IMR-90 (cell line): ENCODE data around the gene PDE4A. TPM values are rescaled to one million over a fixed set of nuclear protein-coding genes. Genes with fewer than 3 reads are reported as not detected.
A peak's percentile ranks its signal among the peaks of the same experiment; 100 is the strongest.

Experiments used
- ATAC-seq: fragments of 200-7000 bp; cut with Tn5 transposase; 2 replicates; pipeline ENCODE4 v1.9.1; 2020; ENCODE audit warnings: low read depth, mild to moderate bottlenecking, moderate library complexity
- BruUV-seq: library from RNA; stranded (reverse); fragments of 400-500 nt; replicated peaks from 2 replicates; lab custom pipeline; 2021; lab: Mats Ljungman, UMichigan
- CTCF ChIA-PET: fragments of 300-600 bp; formaldehyde crosslinking; extraction: SDS; loops from one replicate; lab custom pipeline; 2021; ENCODE audit warnings: antibody characterized with exemption; lab: Yijun Ruan, JAX
- POLR2A ChIA-PET: fragments of 300-600 bp; sonication (Branson Sonifier 250); formaldehyde crosslinking; loops from one replicate; lab custom pipeline; 2022; ENCODE audit warnings: antibody characterized with exemption; ENCODE audit not compliant: unreplicated experiment; lab: Charles Lee
- DNase-seq: peaks from one replicate; pipeline ENCODE4 v3.0.0; 2013
- H2AFZ ChIP-seq: replicated peaks from 2 replicates; pipeline ENCODE3; 2013; ENCODE audit warnings: low read length, mild to moderate bottlenecking; ENCODE audit not compliant: poor library complexity
- H2AK5ac ChIP-seq: 2 replicates; pipeline ENCODE4 v1.6.1; 2013; ENCODE audit warnings: low read depth, low read length, inconsistent platforms
- H2AK9ac ChIP-seq: replicated peaks from 2 replicates; pipeline ENCODE3; 2013; ENCODE audit warnings: mild to moderate bottlenecking, low read depth, low read length, moderate library complexity; ENCODE audit not compliant: poor library complexity
- H2BK120ac ChIP-seq: 2 replicates; pipeline ENCODE4 v1.6.1; 2013; ENCODE audit warnings: low read depth, low read length, inconsistent platforms
- H2BK15ac ChIP-seq: 3 replicates; pipeline ENCODE4 v1.6.1; 2013; ENCODE audit warnings: low read depth, low read length, inconsistent platforms
- H2BK20ac ChIP-seq: 2 replicates; pipeline ENCODE4 v1.6.1; 2013; ENCODE audit warnings: low read depth, mild to moderate bottlenecking, inconsistent platforms, low read length, moderate library complexity
- H2BK5ac ChIP-seq: 2 replicates; pipeline ENCODE4 v1.6.1; 2013; ENCODE audit warnings: mild to moderate bottlenecking, low read depth, low read length, inconsistent platforms; ENCODE audit not compliant: poor library complexity, severe bottlenecking
- H3K14ac ChIP-seq: replicated peaks from 2 replicates; pipeline ENCODE4 v1.6.1; 2013; ENCODE audit warnings: low read depth, low read length, inconsistent platforms
- H3K18ac ChIP-seq: 2 replicates; pipeline ENCODE4 v1.6.1; 2013; ENCODE audit warnings: low read depth, low read length, control low read depth
- H3K23ac ChIP-seq: 2 replicates; pipeline ENCODE4 v1.6.1; 2013; ENCODE audit warnings: low read depth, low read length, inconsistent platforms
- H3K27ac ChIP-seq: 2 replicates; pipeline ENCODE4 v1.5.1; 2013; ENCODE audit warnings: mild to moderate bottlenecking, control low read depth, low read length; ENCODE audit not compliant: insufficient read depth
- H3K27me3 ChIP-seq: 2 replicates; pipeline ENCODE4 v1.6.1; 2013; ENCODE audit warnings: low read length; ENCODE audit not compliant: control insufficient read depth, insufficient read depth
- H3K36me3 ChIP-seq: 2 replicates; pipeline ENCODE4 v1.6.1; 2013; ENCODE audit warnings: low read length, mixed read lengths; ENCODE audit not compliant: control insufficient read depth, insufficient read depth
- H3K4ac ChIP-seq: 2 replicates; pipeline ENCODE4 v1.6.1; 2013; ENCODE audit warnings: low read depth, low read length, inconsistent platforms
- H3K4me1 ChIP-seq: 2 replicates; pipeline ENCODE4 v1.6.1; 2013; ENCODE audit warnings: low read length, mixed read lengths; ENCODE audit not compliant: control insufficient read depth, insufficient read depth
- H3K4me2 ChIP-seq: 2 replicates; pipeline ENCODE4 v1.6.1; 2013; ENCODE audit warnings: low read depth, mild to moderate bottlenecking, control low read depth, low read length, moderate library complexity
- H3K4me3 ChIP-seq: 2 replicates; pipeline ENCODE4 v1.5.1; 2013; ENCODE audit warnings: low read depth, mild to moderate bottlenecking, control low read depth, low read length, moderate library complexity; ENCODE audit not compliant: insufficient read depth
- H3K56ac ChIP-seq: 2 replicates; pipeline ENCODE4 v1.6.1; 2013; ENCODE audit warnings: low read length, inconsistent platforms; ENCODE audit not compliant: insufficient read depth; ENCODE audit errors: extremely low read depth
- H3K79me1 ChIP-seq, 2 experiments: 2 replicates each; pipeline ENCODE4 v1.6.1; 2013; ENCODE audit warnings: low read length in 2 of 2, inconsistent platforms in 1 of 2, low read depth in 1 of 2
- H3K9ac ChIP-seq: 2 replicates; pipeline ENCODE4 v1.6.1; 2013; ENCODE audit warnings: low read depth, low read length, control low read depth
- H3K9me1 ChIP-seq: 2 replicates; pipeline ENCODE4 v1.6.1; 2013; ENCODE audit warnings: low read length, inconsistent platforms; ENCODE audit not compliant: insufficient read depth
- H3K9me3 ChIP-seq: 2 replicates; pipeline ENCODE4 v1.6.1; 2013; ENCODE audit warnings: low read length; ENCODE audit not compliant: control insufficient read depth, insufficient read depth
- H4K20me1 ChIP-seq: 2 replicates; pipeline ENCODE4 v1.6.1; 2013; ENCODE audit warnings: low read length, inconsistent platforms; ENCODE audit not compliant: insufficient read depth
- H4K5ac ChIP-seq: 2 replicates; pipeline ENCODE4 v1.6.1; 2013; ENCODE audit warnings: mild to moderate bottlenecking, low read depth, low read length, control low read depth
- H4K8ac ChIP-seq, 2 experiments: 2 replicates each; pipeline ENCODE4 v1.6.1; 2013; ENCODE audit warnings: low read depth in 2 of 2, low read length in 2 of 2, control low read depth in 1 of 2, inconsistent platforms in 1 of 2
- H4K91ac ChIP-seq: 2 replicates; pipeline ENCODE4 v1.6.1; 2013; ENCODE audit warnings: low read depth, low read length, inconsistent platforms; ENCODE audit not compliant: insufficient read depth
- CHD1 ChIP-seq: IDR thresholded peaks from 2 replicates; pipeline ENCODE4 v1.6.1; 2012; ENCODE audit warnings: low read depth, low read length, improper control_type of control experiment
- NFE2L2 ChIP-seq: fragments of 150-350 bp; IDR thresholded peaks from 2 replicates; pipeline ENCODE4 v1.6.1; 2016; ENCODE audit warnings: low read depth, mild to moderate bottlenecking, low read length
- RCOR1 ChIP-seq: IDR thresholded peaks from 2 replicates; pipeline ENCODE4 v1.6.1; 2012; ENCODE audit warnings: mild to moderate bottlenecking, low read length, improper control_type of control experiment; ENCODE audit not compliant: insufficient replicate concordance
- USF2 ChIP-seq: fragments of 150-350 bp; IDR thresholded peaks from 2 replicates; pipeline ENCODE4 v1.6.1; 2017; ENCODE audit warnings: mild to moderate bottlenecking, antibody characterized with exemption, low read length, low read depth
- WGBS, 2 experiments: methylation state at CpG; one replicate each; pipeline versions ENCODE4 v1.1.5 to v1.1.7; 2013; ENCODE audit warnings: missing lambda C conversion rate in 2 of 2; ENCODE audit not compliant: insufficient read length in 1 of 2; ENCODE audit errors: extremely low coverage in 2 of 2; 5-methylcytosine and 5-hydroxymethylcytosine counted together
- dilution Hi-C: fragments of 300-500 bp; cut with HindIII; formaldehyde crosslinking; loops from one replicate; pipeline ENCODE4 v1.14.3; 2018; ENCODE audit warnings: low sequenced_read_pairs; ENCODE audit not compliant: unreplicated experiment
- in situ Hi-C: fragments of 300-500 bp; cut with MboI; formaldehyde crosslinking; loops from 3 replicates; pipeline ENCODE4 v1.14.3; 2019; ENCODE audit warnings: low sequenced_read_pairs, inconsistent platforms, mixed read lengths
- intact Hi-C: fragments of 100-400 bp; cut with micrococcal nuclease; formaldehyde crosslinking; loops from 2 replicates; pipeline ENCODE4 v1.10.0; 2022
- polyA plus RNA-seq, 3 experiments: library from polyadenylated mRNA; depleted of rRNA; stranded (reverse); fragments of >200 nt; gene quantifications; 2 replicates each; pipeline ENCODE4 v1.2.3, GENCODE V29; 2012; ENCODE audit warnings: low replicate concordance in 1 of 3
- total RNA-seq: library from RNA; depleted of rRNA; stranded (reverse); fragments of >200 nt; gene quantifications from 2 replicates; pipeline ENCODE4 v1.2.3, GENCODE V29; 2012
- TF ChIP-seq, protein P1 (sequence below): conservative IDR thresholded peaks from 2 replicates; pipeline ENCODE4 v1.5.1; 2012; ENCODE audit warnings: mild to moderate bottlenecking, low read depth, low read length, improper control_type of control experiment

PDE4A gene
- total and polyA plus RNA-seq, 2 of the 4 experiments (the other 2 are of a cell fraction): 1.8 to 7.0 TPM

DNA sequence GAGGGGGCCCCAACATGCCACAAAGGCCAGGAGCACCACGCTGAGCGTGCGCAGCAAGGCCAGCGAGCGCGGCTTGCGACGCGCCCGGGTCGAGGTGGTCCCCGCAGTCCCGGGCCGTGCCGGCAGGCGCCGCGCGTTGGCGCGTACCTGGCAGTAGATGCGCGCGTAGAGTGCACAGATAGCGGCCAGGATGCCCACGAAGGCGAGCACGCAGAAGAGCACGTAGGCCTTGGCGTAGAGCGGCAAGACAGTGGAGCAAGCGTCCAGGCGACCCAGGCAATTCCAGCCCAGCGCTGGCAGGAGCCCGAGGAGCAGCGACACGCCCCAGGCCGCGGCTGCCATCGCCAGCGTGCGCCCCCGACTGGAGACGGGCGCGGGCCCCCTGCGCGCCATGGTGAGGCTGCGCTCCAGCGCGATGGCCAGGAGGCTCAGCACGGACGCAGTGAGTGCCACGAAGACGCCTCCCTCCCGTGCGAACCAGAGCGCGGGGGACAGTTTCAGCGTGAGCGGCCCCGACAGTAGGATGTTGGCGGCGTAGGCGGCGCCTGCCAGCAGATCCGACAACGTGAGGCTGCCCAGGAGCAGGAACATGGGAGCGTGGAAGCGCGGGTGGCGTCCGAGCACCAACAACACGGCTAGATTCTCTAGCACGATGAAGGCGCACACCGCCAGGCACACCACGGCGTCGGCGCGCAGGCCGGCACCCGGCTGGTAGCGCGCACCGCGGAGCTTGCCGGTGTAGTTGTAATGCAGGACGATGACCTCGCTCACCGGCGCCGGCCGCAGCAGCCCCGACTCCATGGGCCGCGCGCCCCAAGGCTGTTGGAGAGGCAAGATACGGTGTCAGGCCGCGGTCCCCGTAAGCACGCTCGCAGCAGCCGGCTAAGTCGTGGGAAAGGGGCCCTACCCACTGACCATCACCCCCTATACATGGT, 94.1 kb downstream of the PDE4A start:
- Histone ChIP-seq H3K27ac (no peak overlapping the region), H4K20me1 (no peaks in the 10 kb centered on the region), H2AFZ (peak overlapping the region; percentile 66), H3K4ac (no peak overlapping the region), H3K4me3 (no peak overlapping the region), H4K5ac (no peak overlapping the region), H4K91ac (no peak overlapping the region), H2AK9ac (no peak overlapping the region), H3K36me3 (no peaks in the 10 kb centered on the region), H3K56ac (no peak overlapping the region), H2BK15ac (no peak overlapping the region), H3K4me1 (peaks cover 4% of the 10 kb centered on the region), H3K18ac (no peak overlapping the region), H2BK120ac (no peak overlapping the region), H3K23ac (no peak overlapping the region), H2AK5ac (no peak overlapping the region), H3K9ac (no peak overlapping the region), H3K79me1 (no peaks in the 10 kb centered on the region), H3K9me1 (no peaks in the 10 kb centered on the region), H4K8ac (no peak overlapping the region), H3K27me3 (peaks cover 49% of the 10 kb centered on the region), H3K14ac (no peak overlapping the region), H3K9me3 (no peaks in the 10 kb centered on the region), H2BK5ac (no peak overlapping the region), H3K4me2 (no peak overlapping the region; the same call in 1 of the 2 replicates), H2BK20ac (no peak overlapping the region)
- no peak for ATAC-seq
- BruUV-seq: no TSS peak
- TF ChIP-seq CHD1: no peak
- TF ChIP-seq, protein P1, sequence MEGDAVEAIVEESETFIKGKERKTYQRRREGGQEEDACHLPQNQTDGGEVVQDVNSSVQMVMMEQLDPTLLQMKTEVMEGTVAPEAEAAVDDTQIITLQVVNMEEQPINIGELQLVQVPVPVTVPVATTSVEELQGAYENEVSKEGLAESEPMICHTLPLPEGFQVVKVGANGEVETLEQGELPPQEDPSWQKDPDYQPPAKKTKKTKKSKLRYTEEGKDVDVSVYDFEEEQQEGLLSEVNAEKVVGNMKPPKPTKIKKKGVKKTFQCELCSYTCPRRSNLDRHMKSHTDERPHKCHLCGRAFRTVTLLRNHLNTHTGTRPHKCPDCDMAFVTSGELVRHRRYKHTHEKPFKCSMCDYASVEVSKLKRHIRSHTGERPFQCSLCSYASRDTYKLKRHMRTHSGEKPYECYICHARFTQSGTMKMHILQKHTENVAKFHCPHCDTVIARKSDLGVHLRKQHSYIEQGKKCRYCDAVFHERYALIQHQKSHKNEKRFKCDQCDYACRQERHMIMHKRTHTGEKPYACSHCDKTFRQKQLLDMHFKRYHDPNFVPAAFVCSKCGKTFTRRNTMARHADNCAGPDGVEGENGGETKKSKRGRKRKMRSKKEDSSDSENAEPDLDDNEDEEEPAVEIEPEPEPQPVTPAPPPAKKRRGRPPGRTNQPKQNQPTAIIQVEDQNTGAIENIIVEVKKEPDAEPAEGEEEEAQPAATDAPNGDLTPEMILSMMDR: no peak
- TF ChIP-seq RCOR1: no peak
- no peak for TF ChIP-seq NFE2L2
- TF ChIP-seq USF2: no peak
- no peak for DNase-seq
- in situ Hi-C loops (no loop called here), intact Hi-C loops (no loop called here), dilution Hi-C loops (no loop called here)
- WGBS, 2 experiments: 8% methylated on average over 57 of the region's 107 CpGs; no CpG with 5 or more reads in 1 of the 2 experiments
- CTCF ChIA-PET: no interaction called here
- POLR2A ChIA-PET: no interaction called here
